ENCODE measurements around the gene CCDC68.
"Not testable (repeated sequence)": the region's sequence is repeated elsewhere in the genome, so short reads cannot be mapped to it uniquely, and the experiment has no call there.

CCDC68 gene, protein sequence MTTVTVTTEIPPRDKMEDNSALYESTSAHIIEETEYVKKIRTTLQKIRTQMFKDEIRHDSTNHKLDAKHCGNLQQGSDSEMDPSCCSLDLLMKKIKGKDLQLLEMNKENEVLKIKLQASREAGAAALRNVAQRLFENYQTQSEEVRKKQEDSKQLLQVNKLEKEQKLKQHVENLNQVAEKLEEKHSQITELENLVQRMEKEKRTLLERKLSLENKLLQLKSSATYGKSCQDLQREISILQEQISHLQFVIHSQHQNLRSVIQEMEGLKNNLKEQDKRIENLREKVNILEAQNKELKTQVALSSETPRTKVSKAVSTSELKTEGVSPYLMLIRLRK

DNA sequence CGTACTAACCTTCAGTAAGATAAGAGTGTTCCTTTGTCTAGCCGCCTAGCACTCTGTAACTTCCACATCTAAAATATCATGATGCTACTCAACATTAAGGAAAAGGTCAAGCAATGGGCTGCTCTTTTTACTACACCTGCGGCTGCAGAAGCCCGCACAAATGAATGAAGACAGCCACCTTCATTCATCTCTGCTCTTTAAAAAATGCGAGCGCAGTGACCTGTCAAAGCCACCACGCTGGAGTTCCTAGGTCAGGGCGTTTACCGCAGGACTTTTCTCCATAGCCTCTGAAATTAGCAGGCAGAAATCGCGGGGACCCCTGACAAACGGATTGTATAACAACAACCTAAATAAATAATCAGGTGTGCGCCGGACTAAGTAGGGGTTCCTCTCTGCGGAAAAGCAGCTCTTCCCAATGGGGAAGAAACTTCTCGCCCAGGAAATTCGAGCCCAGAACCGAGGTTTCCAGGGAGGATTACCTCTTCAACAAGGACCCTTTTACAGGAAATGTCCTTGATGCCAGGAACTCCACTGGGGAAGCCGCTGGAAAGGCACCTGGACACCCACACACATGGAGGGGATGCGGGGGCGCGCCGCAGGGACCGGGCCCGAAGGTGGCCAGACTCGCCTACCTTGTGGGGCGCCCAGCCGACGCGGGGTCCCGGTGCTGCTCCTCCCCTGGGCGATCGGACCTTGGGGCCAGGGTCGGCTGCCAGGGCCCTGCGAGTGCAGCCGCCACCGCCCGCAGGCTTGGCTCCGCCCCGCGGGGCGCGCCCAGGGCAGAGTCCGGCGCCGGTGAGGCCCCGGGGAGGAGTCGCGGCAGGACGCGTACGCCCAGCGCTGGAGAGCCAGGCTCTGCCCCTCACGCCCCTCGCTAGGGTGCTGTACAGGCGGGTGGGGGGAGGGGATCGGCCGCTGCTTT is at the start of gene CCDC68:
TSS of gene CCDC68 (minus strand) at position 758 of the 922 bp plus-strand sequence. CDS start 16,670 bp downstream, outside the sequence.
- DNase-seq (ENCODE audit: low read depth): no peak

DNA sequence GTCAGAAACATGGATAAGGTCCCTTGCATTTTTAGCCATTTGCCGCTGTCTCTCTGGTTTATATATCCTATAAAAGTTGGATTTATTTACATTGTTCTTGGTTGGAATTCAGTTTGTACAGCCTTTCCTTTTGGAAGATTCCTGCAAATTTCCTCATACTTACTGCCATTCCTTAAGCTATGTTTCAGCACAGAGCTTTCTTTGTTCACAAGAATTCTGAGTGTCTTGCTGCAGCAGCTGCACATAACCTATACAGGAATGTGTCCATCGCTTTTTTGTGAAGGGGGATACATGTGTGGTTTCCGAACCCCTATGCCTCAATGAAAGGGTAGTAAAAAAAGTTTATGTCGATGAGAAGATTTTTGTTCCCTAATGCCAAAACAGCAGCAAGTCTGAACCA is 48.3 kb upstream of the CCDC68 start:
- DNase-seq (ENCODE audit: low read depth): no peak

DNA sequence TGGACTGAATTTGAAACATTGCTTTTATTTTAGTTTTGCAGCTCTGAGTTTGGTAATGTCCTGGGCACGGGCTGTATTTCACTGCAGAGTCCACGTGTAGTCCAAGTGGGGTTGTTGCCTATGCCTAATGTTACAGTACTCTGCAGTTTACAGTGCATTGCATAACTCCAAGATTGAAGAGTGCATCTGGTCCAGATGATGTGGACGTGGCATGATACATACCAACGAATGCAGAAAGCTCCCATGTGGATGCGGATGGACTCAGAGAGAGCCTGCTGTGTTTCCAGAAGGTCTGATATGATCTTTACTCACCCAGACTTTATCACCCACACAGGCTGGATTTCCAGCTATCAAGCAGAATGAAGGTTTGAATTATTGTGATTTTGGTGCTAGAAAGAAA is 44.4 kb upstream of the CCDC68 start:
- DNase-seq (ENCODE audit: low read depth): no peak

DNA sequence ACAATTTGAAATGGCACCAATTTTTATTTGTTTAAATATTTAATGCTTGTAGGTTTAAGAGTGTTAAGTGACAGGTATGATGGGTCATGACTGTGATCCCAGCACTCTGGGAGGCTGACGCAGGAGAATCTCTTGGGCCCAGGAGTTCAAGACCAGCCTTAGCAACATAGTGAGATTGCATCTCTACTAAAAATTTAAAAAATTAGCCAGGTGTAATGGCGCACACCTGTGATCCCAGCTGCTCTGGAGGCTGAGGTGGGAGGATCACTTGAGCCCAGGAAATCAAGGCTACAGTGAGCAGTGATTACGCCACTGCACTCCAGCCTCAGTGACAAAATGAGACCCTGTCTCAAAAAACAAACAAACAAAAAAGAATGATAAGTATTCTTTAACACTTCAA is 43.0 kb upstream of the CCDC68 start:
- no peak for DNase-seq (ENCODE audit: low read depth)

DNA sequence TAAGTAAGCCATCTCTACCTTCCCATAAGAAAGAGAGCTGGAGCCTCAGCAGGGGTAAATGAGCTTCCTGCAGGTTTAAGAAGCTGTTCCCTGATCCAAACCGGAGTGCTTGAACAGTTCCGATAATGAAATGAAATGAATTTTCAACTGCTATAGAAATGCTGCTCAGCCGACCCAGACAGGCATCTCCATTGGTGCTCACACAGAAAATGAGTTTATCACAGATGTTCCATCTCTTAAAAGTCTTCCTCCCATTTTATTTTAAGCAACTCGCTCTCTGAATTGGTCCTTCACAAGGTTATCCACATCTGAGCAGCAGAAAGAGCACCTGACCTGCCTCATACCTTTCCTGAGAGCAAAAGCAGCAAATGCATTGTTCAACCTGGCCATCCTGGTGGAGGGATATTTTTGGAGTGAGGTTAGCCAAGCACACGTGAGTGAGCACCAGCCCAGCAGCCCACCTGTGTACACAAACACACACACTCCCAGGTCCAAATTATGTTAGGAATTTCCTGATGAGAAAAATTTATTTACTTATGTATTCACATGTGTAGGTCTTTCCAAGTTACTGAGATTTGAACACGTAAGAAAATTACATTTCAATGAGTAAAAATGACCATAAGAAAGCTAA is 42.2 kb upstream of the CCDC68 start:
- DNase-seq (ENCODE audit: low read depth): no peak

DNA sequence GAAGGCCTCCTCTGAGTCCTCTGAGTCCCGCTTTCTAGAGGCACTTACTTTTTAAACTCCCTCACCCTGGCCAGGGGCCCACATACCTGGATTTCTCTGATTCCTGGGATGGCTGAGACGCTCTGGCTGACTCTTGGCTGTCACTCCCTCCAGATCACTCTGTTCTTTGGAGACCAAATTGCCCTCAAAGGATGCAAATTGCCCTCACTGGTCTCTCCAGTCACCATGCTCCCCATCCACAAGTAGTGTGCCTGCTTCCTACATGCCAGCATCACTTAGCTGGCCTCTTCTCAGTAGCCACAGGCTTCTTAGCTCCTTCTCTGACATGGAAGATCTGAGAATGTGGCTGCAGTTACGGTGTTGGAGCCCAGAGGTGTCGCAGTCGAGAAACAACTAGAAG is 41.3 kb upstream of the CCDC68 start:
- DNase-seq (ENCODE audit: low read depth): no peak

DNA sequence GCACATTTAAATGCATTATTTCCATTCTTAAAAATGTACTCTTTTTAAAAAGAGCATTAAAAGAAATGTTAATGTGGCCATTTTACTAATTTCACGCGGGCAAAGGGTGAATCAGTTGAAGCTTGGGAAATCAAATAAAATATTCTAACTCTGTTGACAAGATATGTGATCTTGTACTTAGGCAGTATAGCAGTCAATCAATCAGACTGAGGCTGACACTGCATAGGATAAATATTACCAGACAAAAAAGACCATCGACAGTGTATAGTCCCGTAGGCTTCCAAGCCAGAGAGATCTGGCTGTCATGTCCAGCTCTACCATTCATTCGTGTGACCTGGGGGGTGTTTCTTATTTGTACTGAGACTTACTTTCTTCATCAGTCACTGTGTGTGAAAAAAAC is 39.8 kb upstream of the CCDC68 start:
- DNase-seq (ENCODE audit: low read depth): no peak

DNA sequence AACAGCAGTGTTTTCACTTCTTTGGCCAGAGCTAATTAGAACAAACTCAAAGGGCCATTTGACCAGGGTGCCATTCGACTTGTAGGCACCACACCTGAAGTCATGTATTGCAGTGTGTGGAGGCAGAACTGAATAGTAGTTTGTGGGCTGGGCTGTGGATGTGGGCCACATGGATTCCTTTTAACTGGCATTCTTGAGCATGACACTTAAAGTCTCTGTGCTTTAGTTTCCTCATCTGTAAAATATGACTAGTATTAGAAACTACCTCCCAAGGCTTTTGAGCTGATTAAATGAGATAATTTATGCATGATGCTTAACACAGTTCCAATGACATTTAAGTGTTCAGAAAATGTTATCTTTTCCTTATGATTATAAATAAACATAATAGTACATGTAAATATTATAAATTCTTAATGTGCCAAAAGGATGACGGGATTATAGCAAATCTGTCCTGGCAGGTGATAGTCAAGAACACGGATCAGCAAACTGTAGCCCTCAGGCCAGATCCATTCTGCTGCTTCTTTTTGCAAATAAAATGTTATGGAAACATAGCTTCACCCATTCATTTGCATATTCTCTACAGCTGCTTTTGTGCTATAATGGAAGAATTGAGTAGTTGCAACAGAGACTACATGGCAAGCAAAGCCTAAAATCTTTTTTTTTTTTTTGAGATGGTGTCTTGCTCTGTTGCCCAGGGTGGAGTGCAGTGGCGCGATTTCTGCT is 36.3 kb upstream of the CCDC68 start:
- DNase-seq (ENCODE audit: low read depth): no peak

DNA sequence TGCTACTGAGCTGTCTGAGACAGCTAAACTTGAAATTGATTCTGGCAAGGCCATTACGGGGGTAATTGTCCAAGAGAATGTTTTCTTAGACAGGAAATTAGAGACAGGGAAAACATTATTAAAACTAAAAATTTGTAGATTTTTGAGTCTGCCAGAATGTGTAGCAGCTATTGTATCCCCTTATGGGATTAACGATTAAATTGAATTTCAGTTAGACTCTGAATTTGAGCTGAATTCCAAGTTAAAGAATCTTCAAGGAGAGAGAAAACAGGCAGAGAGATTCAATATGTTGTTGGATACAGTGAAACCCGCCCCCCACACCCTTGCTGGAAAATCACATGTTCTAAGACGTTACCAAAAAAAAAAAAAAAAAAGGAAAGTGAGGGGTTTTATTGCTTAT is 32.7 kb upstream of the CCDC68 start:
- DNase-seq (ENCODE audit: low read depth): no peak

DNA sequence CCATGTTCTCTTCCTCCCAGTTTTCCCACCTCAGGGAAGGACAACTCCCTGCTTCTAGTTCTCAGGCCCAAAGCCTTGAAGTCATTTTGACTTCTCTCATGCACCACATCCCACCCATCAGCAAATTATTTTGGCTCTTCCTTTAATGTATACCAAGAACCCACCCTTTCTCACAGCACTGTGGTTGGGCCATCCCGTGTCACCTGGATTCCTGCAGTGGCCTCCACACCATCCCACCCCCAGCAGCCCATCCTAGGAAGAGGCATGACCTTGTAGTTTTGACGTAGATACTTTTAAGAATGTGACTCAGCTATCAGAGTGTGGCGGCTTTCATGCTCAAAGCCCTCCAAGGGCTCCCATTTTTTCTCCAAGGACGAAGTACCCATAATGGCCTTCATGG is 25.6 kb upstream of the CCDC68 start:
- DNase-seq (ENCODE audit: low read depth): no peak

DNA sequence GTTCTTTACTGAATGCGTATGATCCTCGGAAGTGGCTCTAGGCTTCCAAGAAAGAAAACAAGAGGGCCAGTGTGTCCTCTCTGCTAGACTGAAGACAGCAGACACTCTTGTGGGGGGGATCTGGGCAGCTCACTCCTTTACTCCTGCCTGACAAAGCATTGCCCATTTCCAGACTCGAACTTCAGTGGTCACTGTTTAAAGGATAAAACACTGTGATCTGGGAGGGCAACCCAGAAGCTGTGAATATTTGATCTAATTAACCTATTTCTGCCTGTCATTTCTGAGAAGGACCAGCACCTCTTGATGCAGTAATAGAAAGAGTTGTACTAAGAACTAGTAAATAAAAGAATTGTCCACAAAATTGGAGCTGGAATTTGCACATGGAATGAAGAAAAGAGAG is 24.5 kb upstream of the CCDC68 start:
- DNase-seq (ENCODE audit: low read depth): no peak

DNA sequence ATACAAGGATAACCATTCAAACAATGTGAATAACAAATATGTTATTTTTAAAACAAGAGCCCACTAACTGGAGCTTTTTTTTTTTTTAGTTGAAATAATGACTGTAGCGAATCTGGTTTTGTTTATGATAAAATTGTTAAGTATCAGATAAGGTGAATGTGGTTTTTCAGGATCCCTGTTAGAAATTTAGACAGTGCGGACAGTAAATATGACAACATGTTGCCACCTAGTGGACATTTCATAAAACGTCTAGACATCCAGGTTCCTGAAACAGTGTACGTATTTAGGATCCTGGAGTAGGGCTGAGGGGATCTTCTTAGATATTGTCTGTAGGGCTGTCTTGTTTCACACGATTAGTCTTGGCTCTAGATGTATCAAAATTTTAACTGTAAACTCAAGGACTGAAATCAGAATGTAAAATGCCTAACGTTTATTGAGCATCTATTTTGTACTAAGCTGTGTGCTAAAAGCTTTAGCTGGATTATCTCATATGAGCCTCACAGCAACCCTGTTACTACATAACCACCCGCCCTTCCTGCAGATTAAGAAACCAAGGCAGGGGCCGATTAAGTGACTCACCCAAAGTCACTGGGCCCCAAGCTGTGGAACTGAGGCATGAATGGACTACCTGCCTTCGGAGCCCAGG is 23.9 kb upstream of the CCDC68 start:
- DNase-seq (ENCODE audit: low read depth): peak; percentile 58

DNA sequence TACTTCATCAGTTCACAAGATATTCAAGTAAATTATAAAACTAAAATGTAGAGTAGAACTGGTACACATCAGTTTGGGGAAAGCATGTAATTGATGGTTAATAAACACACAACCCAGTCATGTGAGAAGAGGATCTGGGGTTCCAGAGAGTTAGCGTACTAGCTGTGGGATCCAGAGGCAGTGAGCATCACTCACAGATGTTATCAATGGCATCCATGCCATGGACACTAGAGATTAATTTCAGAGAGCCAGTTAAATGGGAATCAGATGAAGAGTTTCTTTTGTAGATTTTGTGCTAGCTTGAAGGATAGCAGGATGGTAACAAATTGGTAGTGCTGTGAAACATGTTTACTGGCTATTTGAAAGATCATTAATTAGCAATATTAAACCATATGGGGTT is 21.8 kb upstream of the CCDC68 start:
- DNase-seq (ENCODE audit: low read depth): no peak

DNA sequence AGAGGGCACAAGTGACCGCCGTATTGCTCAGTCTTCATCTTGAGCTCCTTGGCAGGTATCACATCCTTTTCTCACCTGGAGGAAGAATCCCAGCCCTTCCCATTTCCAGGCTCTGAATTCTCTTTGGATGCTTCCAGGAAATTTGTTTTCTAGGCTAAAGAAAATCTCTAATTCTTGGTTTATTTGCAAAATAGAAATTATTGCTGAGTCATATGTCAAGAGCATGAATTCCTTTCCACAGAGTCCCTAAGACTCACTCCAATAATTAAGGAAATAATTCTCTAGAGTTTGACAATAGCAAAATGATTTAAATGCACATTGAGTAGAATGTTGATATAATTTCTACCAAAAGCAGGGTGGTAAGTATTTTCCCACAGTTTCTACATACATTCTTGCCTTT is 16.3 kb upstream of the CCDC68 start:
- no peak for DNase-seq (ENCODE audit: low read depth)

DNA sequence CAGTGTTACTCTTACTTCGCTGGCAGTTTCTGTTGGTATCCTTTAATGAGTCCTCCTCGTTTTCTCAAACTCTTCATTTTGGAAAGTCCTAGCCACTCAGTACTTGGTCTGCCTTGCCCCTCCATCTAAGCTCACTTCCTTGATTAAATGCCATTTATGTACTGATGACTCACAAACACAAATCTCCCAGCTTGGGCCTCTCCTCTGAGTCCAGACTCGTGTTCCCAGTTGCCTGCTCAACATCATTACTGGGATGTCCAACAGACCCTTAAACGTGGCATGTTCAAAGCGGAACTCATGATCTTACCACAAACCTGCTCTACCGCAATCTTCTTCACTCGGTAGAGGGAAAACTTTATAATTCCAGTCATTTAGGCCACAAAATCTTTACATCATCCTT is 13.8 kb upstream of the CCDC68 start:
- DNase-seq (ENCODE audit: low read depth): no peak

DNA sequence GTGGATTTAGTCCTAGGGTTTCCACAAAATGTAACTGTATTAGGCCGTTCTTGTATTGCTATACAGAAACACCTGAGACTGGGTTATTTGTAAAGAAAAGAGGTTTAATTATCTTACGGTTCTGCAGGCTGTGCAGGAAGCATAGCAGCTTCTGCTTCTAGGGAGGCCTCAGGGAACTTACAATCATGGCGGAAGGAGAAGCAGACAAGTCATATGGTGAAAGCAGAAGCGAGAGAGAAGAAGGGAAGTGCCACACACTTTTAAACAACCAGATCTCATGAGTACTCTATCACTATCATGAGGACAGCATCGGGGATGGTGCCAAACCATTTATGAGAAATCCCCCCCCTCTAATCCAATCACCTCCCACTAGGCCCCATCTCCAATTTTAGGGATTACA is 9.5 kb upstream of the CCDC68 start:
- no peak for DNase-seq (ENCODE audit: low read depth)

DNA sequence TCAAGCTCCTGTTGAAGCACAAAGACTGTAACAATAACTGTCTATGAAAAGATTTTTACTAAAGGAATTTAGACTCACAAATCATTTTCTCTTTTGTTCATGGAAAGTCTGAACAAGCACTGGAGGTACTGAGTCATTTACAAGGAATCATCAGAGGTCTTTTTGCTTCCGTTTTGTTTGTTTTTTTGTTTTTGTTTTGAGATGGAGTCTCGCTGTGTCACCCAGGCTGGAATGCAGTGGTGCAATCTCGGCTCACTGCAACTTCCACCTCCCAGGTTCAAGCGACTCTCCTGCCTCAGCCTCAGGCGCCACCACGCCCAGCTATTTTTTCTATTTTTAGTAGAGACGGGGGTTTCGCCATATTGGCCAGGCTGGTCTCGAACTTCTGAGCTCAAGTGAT is 9.0 kb upstream of the CCDC68 start:
- not testable (repeated sequence) for DNase-seq (ENCODE audit: low read depth)

DNA sequence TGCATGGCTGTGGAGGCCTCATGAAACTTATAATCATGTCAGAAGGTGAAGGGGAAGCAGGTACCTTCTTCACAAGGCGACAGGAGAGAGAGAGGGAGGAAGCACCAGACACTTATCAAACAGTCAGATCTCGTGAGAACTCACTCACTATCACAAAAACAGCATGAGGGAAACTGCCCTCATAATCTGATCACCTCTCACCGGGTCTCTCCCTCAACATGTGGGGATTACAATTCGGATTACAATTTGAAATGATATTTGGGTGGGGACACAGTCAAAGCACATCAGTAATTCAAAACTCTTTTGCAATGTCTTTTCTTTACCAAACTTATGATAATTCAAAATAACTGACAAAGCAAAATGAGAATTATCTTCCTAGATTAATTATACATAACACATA is 8.5 kb upstream of the CCDC68 start:
- DNase-seq (ENCODE audit: low read depth): no peak

DNA sequence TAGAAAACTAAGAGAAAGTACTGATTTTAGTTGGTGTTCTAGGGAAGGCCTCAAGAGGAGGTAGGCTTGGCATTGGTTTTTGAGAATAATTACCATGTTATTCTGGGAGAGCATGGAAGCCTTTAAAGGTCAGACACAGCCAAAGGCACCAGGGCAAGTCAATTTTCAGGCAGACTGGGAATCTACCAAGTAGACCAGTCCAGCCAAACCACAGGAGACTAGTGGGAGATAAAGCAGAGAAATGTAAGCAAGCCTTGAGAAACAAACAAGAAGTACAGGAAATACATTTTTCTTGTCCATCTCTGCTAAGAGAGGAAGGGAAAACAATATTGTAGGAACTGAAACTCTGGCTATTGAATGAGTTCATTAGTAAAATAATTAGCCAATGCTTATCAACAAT is 5.5 kb upstream of the CCDC68 start:
- DNase-seq (ENCODE audit: low read depth): no peak

DNA sequence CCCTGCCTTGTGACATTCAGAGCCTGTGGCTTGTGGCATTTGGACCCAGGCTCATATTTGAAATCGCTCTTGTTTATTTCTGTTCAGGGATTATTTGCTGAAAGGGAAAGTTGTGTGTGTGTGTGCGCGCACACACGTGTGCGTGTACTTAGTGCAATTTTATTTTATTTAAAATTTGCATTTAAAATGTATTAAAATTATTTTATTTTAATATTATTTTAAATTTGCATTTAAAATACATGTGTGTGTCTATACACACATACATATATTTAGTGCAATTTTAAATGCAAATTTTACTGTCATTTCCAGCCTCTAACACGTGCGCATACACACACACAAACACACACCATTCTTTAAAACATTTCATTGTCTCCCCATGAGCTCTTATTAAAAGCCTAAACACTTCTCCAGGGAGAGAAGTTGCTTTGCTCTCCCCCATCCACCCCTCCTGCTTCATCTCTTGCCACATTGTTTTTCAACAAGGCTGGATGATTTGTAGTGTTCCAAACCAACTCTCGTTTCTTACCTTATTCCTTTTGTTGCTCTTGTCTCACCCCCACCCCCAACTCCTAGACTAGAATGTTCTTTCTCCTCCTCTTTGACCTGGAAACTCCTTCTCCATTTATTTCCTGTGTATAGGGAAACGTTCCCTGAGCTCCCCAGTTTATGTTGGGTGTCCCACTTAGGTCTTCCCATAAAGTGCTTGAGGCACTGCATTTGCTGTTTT is 3.8 kb upstream of the CCDC68 start:
- DNase-seq (ENCODE audit: low read depth): no peak

DNA sequence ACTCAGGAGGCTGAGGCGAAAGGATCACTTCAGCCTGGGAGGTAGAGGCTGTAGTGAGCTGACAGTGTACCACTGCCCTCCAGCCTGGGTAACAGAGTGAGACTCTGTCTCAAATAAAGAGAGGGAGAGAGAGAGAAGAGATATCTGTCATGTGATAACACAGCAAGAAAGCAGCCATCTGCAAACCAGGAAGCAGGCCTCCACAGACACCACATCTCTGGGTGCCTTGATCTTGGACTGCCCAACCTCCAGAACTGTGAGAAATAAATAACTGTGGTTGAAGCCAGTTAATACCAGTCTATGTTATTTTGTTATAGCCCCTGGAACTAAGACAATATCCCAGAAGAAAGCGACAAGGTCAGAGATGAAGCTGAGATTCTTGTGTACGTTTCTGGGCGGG is 2.6 kb upstream of the CCDC68 start:
- DNase-seq (ENCODE audit: low read depth): no peak
